Panc1 (cell line): ENCODE measurements around the gene ANKRD53. TPM values are rescaled to one million over a fixed set of nuclear protein-coding genes. Genes with fewer than 3 reads are reported as not detected.

ENCODE experiments used
- ATAC-seq: fragments of 200-7000 bp; cut with Tn5 transposase; 2 replicates; pipeline ENCODE4 v1.9.1; 2020; ENCODE audit warnings: mild to moderate bottlenecking, moderate library complexity
- BruUV-seq: library from RNA; stranded (reverse); fragments of 400-500 nt; replicated peaks from 2 replicates; lab custom pipeline; 2021; lab: Mats Ljungman, UMichigan
- CTCF ChIA-PET: fragments of 300-600 bp; sonication (Branson Sonifier 250); formaldehyde crosslinking; loops from one replicate; lab custom pipeline; 2022; ENCODE audit warnings: antibody characterized with exemption; lab: Charles Lee
- POLR2A ChIA-PET: fragments of 300-600 bp; sonication (Branson Sonifier 250); formaldehyde crosslinking; loops from one replicate; lab custom pipeline; 2022; ENCODE audit warnings: antibody characterized with exemption; lab: Charles Lee
- DNase-seq: peaks from one replicate; pipeline ENCODE4 v3.0.0-alpha.2; 2010; ENCODE audit warnings: low read depth, low spot score
- H3K27ac ChIP-seq: 2 replicates; pipeline ENCODE4 v1.5.1; 2011; ENCODE audit warnings: mild to moderate bottlenecking, low read length, inconsistent platforms
- H3K27me3 ChIP-seq: fragments of 200-500 bp; sonication (Bioruptor generic); 2 replicates; pipeline ENCODE4 v1.6.0; 2014; ENCODE audit warnings: low read length, inconsistent platforms; ENCODE audit not compliant: control insufficient read depth, insufficient read depth
- H3K36me3 ChIP-seq: fragments of 200-500 bp; sonication (Bioruptor generic); 2 replicates; pipeline ENCODE4 v1.5.1; 2014; ENCODE audit warnings: inconsistent platforms, mild to moderate bottlenecking, low read length, moderate library complexity; ENCODE audit not compliant: control insufficient read depth, insufficient read depth
- H3K4me1 ChIP-seq: 2 replicates; pipeline ENCODE4 v1.5.1; 2011; ENCODE audit warnings: inconsistent platforms, mild to moderate bottlenecking, low read length, moderate library complexity; ENCODE audit not compliant: control insufficient read depth, insufficient read depth
- H3K4me3 ChIP-seq, 2 experiments: 2 replicates each; pipeline ENCODE4 v1.5.1; 2011 to 2012; ENCODE audit warnings: low read depth in 2 of 2, low read length in 2 of 2, mild to moderate bottlenecking in 2 of 2, inconsistent platforms in 1 of 2, moderate library complexity in 1 of 2
- H3K9me3 ChIP-seq: fragments of 200-500 bp; sonication (Bioruptor generic); 2 replicates; pipeline ENCODE4 v1.5.1; 2014; ENCODE audit warnings: low read depth, mild to moderate bottlenecking, inconsistent platforms, low read length, moderate library complexity; ENCODE audit not compliant: control insufficient read depth, insufficient read depth
- POLR2AphosphoS5 ChIP-seq: IDR thresholded peaks from 2 replicates; pipeline ENCODE4 v1.6.1; 2012; ENCODE audit warnings: mild to moderate bottlenecking, low read depth, low read length, moderate library complexity
- SIN3A ChIP-seq: IDR thresholded peaks from 2 replicates; pipeline ENCODE4 v1.6.1; 2012; ENCODE audit warnings: low read depth, mild to moderate bottlenecking, low read length, moderate library complexity, borderline replicate concordance; ENCODE audit not compliant: insufficient read depth
- TCF7L2 ChIP-seq: IDR thresholded peaks from 2 replicates; pipeline ENCODE4 v1.6.1; 2011; ENCODE audit warnings: mild to moderate bottlenecking, low read depth, low read length, inconsistent platforms
- in situ Hi-C: cut with HindIII; loops from 2 replicates; pipeline ENCODE4 v1.10.0; 2016; ENCODE audit warnings: low sequenced_read_pairs, low pct_unique_long_range_greater_than_20kb
- intact Hi-C: fragments of 100-400 bp; cut with micrococcal nuclease; formaldehyde crosslinking; loops from one replicate; pipeline ENCODE4 v1.10.0; 2022; ENCODE audit not compliant: unreplicated experiment
- total RNA-seq: library from RNA; stranded (reverse); gene quantifications from one replicate; pipeline ENCODE4 v1.2.1, GENCODE V29; 2021; ENCODE audit not compliant: unreplicated experiment
- TF ChIP-seq, protein P1 (sequence below), 2 experiments: IDR thresholded peaks; 2 replicates each; pipeline ENCODE4 v1.6.1; 2011 to 2012; ENCODE audit warnings: low read depth in 2 of 2, control low read depth in 1 of 2, low read length in 1 of 2, mild to moderate bottlenecking in 1 of 2, moderate library complexity in 1 of 2; ENCODE audit not compliant: insufficient read depth in 1 of 2
- TF ChIP-seq, protein P2 (sequence below): fragments of 450-650 bp; IDR thresholded peaks from 2 replicates; pipeline ENCODE4 v1.5.1; 2017; ENCODE audit warnings: mild to moderate bottlenecking

ANKRD53 gene
- total RNA-seq, 1 experiment from 2014 or later: not detected

- ATAC-seq: no peak
- intact Hi-C loops: no loop called here
- in situ Hi-C loops: no loop called here
These were observed 25.0 kb downstream of the ANKRD53 start for GRCh38 chr2:71003396-71003795.

DNA sequence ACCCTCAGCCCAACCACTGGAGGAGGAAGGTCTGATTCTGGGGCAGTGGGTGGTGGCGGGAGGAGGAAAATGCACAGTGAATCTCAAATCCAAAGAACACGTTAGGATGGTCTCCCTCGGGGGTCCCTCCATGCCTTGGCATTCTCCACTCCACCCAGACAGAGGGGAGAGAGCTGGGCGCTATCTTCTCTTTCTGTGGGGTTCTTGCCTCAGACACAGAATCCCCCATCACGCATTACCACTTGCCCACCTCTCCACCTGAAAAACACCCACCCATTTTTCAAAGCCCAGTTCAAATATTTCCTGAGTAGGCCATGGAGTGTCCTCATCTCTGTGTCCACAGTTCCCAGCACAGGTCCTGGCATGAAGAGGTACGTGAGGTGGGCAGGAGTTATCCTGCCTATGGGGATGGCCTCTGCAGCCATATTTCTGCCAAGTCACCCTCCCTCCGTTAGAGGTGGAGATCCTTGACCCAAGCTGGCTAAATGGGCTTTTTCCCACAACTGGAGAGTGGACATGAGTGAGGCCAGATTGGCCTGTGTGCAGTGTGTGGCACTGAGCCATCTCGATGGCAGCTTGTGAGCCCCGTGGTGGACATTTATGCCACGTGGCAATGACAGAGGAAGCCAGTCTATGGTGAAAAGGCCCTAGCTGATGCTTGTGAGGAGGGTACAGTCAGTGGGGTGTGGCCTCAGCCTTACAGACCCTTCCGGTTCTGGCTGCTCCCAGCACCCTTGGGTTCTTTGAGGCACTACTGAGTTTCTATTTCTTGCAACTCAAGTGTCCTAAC lies 25.7 kb downstream of the ANKRD53 start:
- Histone ChIP-seq H3K36me3 (no peaks in the 10 kb centered on the region; the same call in 1 of the 2 replicates), H3K4me1 (no peaks in the 10 kb centered on the region), H3K27me3 (no peaks in the 10 kb centered on the region), H3K9me3 (no peaks in the 10 kb centered on the region), H3K4me3 (no peak overlapping the region), H3K27ac (no peak overlapping the region)
- ATAC-seq (no peak), DNase-seq (no peak)
- in situ Hi-C loops (no loop called here), intact Hi-C loops (no loop called here)
- TF ChIP-seq, protein P1, sequence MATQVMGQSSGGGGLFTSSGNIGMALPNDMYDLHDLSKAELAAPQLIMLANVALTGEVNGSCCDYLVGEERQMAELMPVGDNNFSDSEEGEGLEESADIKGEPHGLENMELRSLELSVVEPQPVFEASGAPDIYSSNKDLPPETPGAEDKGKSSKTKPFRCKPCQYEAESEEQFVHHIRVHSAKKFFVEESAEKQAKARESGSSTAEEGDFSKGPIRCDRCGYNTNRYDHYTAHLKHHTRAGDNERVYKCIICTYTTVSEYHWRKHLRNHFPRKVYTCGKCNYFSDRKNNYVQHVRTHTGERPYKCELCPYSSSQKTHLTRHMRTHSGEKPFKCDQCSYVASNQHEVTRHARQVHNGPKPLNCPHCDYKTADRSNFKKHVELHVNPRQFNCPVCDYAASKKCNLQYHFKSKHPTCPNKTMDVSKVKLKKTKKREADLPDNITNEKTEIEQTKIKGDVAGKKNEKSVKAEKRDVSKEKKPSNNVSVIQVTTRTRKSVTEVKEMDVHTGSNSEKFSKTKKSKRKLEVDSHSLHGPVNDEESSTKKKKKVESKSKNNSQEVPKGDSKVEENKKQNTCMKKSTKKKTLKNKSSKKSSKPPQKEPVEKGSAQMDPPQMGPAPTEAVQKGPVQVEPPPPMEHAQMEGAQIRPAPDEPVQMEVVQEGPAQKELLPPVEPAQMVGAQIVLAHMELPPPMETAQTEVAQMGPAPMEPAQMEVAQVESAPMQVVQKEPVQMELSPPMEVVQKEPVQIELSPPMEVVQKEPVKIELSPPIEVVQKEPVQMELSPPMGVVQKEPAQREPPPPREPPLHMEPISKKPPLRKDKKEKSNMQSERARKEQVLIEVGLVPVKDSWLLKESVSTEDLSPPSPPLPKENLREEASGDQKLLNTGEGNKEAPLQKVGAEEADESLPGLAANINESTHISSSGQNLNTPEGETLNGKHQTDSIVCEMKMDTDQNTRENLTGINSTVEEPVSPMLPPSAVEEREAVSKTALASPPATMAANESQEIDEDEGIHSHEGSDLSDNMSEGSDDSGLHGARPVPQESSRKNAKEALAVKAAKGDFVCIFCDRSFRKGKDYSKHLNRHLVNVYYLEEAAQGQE (IDR thresholded peaks at IDR 0.05; ENCODE audit: insufficient read depth in 1 of 2, low read depth in 2 of 2, low read length in 1 of 2): no peak
- TF ChIP-seq POLR2AphosphoS5: no peak
- TF ChIP-seq, protein P2, sequence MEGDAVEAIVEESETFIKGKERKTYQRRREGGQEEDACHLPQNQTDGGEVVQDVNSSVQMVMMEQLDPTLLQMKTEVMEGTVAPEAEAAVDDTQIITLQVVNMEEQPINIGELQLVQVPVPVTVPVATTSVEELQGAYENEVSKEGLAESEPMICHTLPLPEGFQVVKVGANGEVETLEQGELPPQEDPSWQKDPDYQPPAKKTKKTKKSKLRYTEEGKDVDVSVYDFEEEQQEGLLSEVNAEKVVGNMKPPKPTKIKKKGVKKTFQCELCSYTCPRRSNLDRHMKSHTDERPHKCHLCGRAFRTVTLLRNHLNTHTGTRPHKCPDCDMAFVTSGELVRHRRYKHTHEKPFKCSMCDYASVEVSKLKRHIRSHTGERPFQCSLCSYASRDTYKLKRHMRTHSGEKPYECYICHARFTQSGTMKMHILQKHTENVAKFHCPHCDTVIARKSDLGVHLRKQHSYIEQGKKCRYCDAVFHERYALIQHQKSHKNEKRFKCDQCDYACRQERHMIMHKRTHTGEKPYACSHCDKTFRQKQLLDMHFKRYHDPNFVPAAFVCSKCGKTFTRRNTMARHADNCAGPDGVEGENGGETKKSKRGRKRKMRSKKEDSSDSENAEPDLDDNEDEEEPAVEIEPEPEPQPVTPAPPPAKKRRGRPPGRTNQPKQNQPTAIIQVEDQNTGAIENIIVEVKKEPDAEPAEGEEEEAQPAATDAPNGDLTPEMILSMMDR: no peak
- no peak for TF ChIP-seq TCF7L2
- TF ChIP-seq SIN3A: no peak
- ChIA-PET POLR2A (no interaction called here), CTCF (interaction anchor here (0.6 kb wide), 1 partner anchor 271 kb away, joined by 10 read pairs; no protein-coding TSS in a partner anchor)
- no TSS peak for BruUV-seq

More at GRCh38 chr2:71003396-71003795, 25.0 kb downstream of the ANKRD53 start:
- no peaks in the 10 kb centered on the region for H3K4me1 ChIP-seq
- no TSS peak for BruUV-seq
- ChIA-PET POLR2A (no interaction called here), CTCF (interaction anchor here (0.7 kb wide), 1 partner anchor 64 kb away, joined by 3 read pairs; no protein-coding TSS in a partner anchor)
- H3K27me3 ChIP-seq: no peaks in the 10 kb centered on the region
- no peak for DNase-seq
- H3K4me3 ChIP-seq: no peak overlapping the region
- no peak overlapping the region for H3K27ac ChIP-seq
- TF ChIP-seq, protein P1 (IDR thresholded peaks at IDR 0.05; ENCODE audit: insufficient read depth in 1 of 2, low read depth in 2 of 2, low read length in 1 of 2): no peak
- TF ChIP-seq POLR2AphosphoS5: no peak
- no peak for TF ChIP-seq TCF7L2
- TF ChIP-seq SIN3A: no peak
- TF ChIP-seq, protein P2: no peak
- no peaks in the 10 kb centered on the region for H3K9me3 ChIP-seq
- no peaks in the 10 kb centered on the region; the same call in 1 of the 2 replicates for H3K36me3 ChIP-seq
